HCEC 1CT (cell line): Measurements from ENCODE around the gene KRI1.

Experiments used
- DNase-seq: peaks from one replicate; pipeline ENCODE4 v3.0.0-alpha.2; 2017

Gene KRI1

DNA sequence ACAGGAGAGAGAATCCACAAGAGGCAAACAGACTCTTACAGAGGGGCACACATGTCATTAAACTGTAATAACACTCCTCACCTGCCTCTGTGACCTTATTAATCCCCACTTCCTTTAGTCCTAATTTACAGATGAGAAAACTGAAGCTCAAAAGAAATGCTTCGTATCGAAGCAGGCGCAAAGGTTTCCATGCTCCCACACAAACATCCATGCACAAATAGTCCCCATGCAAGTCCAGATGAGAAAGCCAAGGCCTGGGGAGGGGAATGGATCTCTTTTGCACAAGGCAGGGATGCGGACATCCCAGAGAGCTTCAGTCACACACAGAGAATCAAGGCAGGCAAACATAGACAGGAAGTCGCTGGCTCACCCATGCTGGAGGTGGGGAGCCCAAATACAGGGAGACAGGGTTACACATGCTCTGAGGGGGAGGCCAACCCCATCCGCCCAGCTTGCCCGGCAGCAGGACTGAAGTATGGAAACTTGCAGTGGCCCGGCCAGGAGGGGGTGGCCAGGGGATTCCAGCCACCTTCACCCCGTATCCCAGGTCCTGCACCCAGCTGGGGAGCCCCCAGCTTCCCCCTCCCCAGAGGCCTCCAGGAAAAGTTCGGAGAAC, 49.0 kb downstream of the KRI1 start:
- DNase-seq = peak; percentile 21

DNA sequence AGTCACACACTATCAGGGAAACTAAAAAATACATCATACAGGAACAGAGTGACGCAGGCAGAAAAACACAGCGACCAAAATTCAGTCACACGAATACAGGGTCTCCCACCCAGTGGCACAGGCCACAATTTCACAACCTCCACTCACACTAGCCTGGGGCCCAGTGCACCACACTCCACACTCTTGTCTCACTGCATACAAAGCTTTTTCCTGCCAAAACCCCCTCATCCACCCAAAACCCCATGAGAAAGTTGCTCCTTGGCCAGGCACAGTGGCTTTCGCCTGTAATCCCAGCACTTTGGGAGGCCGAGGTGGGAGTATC, 49.8 kb downstream of the KRI1 start:
- no peak for DNase-seq

DNA sequence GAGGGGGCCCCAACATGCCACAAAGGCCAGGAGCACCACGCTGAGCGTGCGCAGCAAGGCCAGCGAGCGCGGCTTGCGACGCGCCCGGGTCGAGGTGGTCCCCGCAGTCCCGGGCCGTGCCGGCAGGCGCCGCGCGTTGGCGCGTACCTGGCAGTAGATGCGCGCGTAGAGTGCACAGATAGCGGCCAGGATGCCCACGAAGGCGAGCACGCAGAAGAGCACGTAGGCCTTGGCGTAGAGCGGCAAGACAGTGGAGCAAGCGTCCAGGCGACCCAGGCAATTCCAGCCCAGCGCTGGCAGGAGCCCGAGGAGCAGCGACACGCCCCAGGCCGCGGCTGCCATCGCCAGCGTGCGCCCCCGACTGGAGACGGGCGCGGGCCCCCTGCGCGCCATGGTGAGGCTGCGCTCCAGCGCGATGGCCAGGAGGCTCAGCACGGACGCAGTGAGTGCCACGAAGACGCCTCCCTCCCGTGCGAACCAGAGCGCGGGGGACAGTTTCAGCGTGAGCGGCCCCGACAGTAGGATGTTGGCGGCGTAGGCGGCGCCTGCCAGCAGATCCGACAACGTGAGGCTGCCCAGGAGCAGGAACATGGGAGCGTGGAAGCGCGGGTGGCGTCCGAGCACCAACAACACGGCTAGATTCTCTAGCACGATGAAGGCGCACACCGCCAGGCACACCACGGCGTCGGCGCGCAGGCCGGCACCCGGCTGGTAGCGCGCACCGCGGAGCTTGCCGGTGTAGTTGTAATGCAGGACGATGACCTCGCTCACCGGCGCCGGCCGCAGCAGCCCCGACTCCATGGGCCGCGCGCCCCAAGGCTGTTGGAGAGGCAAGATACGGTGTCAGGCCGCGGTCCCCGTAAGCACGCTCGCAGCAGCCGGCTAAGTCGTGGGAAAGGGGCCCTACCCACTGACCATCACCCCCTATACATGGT, 51.3 kb downstream of the KRI1 start:
- no peak for DNase-seq

DNA sequence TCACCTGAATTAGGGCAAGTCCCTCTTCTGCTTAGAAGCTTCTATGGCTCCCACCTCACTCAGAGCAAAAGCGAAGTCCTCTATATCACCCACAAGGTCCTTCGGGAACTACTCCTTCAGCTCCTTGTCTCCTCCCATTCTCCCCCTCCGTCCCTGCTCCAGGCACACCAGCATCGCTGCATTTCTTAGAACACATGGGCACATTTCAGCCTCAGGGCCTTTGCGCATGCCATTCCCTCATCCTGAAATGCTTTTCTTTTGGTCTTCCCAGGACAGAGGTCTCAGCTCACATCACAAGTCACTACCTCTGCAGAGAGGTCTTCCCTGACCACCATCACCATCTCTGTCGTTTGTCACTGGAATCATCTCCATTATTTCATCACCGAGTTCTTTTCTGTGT, 52.6 kb downstream of the KRI1 start:
- no peak for DNase-seq

DNA sequence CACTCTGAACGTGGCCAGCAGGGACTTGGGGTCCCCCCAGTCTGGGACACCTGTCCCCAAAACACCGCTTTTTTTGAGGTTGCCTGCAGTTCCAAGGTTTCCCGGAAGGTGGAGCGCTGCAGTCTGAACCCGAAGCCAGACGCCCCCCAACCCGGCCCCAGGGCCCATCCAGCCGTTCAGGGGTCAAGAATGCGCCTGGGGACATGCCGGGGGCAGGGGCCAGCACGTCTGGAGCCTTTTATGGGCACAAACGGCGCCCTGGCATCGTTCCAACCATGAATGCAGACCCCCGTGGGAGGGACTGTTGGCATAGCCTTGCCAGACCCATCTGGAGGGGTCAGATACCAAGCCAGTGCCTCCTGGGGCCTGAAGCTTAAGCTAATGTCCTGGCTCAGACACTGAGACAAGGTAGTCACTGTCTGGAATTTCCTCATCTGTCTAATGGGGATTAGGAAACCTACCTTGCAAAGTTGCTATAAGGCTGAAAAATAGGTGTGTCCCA, 55.5 kb downstream of the KRI1 start:
- DNase-seq = no peak

DNA sequence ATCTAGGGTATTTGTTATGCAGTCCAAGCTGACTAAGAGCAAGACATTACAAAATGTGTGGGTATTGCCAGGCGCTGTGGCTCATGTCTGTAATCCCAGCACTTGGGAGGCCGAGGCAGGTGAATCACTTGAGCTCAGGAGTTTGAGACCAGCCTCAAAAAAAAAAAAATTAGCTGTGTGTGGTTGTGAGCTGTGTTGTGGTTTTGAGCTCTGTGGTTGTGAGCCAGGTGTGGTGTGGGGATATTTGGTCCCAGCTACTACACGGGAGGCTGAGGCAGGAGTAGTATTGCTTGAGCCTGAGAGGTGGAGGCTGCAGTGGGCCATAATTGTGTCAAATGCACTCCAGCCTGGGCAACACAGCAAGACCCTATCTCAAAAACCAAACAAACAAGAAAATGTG, 57.1 kb downstream of the KRI1 start:
- DNase-seq = no peak

DNA sequence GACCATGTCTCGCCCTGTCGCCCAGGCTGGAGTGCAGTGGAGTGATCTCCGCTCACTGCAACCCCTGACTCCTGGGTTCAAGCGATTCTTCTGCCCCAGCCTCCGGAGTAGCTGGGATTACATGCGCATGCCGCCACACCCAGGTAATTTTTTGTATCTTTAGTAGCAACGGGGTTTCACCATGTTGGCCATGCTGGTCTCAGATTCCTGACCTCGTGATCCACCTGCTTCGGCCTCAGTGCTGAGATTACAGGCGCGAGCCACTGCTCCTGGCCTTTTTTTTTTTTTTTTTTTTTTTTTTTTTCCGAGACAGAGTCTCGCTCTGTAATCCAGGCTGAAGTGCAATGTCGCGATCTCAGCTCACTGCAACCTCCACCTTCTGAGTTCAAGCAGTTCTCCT, 57.8 kb downstream of the KRI1 start:
- no peak for DNase-seq

DNA sequence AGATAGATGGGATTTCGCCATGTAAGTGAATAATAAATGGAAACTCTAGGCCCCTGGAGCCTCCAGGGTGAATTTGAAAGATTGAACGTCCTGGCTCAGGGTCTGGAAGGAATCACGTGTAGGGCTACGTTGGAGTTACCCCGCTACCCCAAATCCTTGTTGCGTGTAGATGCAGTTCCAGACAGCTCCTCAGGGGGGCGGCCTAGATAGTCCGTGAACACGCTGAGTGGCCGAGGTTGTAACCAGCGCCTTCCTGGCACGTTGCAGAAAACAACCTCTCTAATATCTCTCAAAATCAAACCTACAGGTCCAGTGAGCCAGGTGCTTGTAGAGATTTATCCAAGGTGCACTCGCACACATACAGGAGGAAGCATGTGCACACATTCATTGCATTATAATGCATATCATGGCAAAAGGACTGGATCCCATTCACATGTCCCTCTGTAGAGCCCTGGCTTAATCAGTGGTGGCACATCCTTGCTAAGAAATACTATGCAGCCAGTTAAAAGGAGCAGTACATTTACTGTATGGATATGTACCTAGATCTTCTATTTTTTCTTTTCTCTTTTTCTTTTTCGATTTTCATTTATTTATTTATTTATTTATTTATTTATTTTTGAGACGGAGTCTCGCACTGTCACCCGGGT, 60.1 kb downstream of the KRI1 start:
- DNase-seq = peak; percentile 60
